Measurements from ENCODE around the gene LTC4S. TPM values are rescaled to one million over a fixed set of nuclear protein-coding genes. Genes with fewer than 3 reads are reported as not detected.

Gene LTC4S
- total RNA-seq, 1 experiment from 2014 or later = 2.6 TPM

DNA sequence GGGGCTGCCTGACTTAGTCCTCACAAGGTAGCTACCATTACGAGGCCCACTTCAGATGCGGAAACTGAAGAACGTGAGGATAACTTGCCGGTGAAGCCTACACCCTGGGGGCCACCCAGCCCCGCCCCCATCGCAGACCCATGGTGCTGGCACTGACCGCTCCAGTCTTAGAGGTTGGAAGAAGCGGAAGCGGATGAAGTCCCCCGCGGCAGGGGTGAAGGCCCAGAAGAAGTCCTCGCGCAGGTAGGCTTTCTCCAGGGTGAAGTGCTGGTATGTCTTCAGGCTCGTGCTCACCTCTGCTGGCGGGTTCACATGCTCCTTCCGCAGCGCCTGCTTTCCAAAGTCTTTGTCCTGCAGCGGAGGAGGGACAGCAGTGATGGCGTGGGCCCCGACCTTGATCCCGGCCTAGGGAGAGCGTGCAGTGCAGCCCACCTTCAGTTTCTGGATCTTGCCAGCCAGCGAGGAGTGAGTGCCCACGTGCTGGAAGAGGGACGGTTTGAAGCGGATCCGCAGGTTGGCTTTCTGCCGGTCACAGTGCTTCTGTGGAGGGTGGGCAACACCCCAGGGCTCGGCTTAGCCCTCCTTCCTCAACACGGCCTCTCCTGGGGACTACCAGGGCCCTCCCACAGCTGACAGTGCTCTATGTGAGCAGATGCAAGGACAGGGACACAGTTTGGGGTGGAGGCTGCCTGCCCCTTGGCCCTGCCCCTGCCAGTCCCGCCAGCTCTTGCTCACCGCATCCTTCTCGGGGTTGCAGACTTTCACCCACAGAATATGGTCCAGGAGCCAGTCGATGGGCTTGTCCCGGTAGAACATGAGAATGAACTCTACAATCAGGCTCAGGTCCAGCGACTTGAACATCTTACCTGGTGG lies 5.2 kb downstream of the LTC4S start:
- CTCF ChIA-PET = interaction anchor here (5.7 kb wide), 1 partner anchor 36 kb away, joined by 39 read pairs; no protein-coding TSS in a partner anchor
- Mint-ChIP-seq H3K4me1 (peaks cover 35% of the 10 kb centered on the region), H3K9me3 (no peaks in the 10 kb centered on the region), H3K27me3 (ENCODE audit: low read depth) (no peaks in the 10 kb centered on the region), H3K4me3 (no peak overlapping the region), H3K36me3 (peaks cover 18% of the 10 kb centered on the region), H3K27ac (no peak overlapping the region)
- ATAC-seq (no peak), DNase-seq (ENCODE audit: low spot score) (no peak)
- TF ChIP-seq ZNF416 (CRISPR knock-in tag; IDR thresholded peaks at IDR 0.05) (no peak), FOXJ3 (CRISPR knock-in tag; IDR thresholded peaks at IDR 0.05; ENCODE audit: borderline replicate concordance) (no peak), ELF4 (CRISPR knock-in tag; IDR thresholded peaks at IDR 0.05; ENCODE audit: low read depth) (no peak), ZNF671 (CRISPR knock-in tag; IDR thresholded peaks at IDR 0.05) (no peak), RELA (CRISPR knock-in tag; IDR thresholded peaks at IDR 0.05; ENCODE audit: borderline replicate concordance) (no peak), CREB1 (CRISPR knock-in tag; IDR thresholded peaks at IDR 0.05) (no peak), SOX15 (CRISPR knock-in tag; IDR thresholded peaks at IDR 0.05) (no peak)
- POLR2A ChIA-PET = no interaction called here

- no peaks in the 10 kb centered on the region for H3K9me3 Mint-ChIP-seq
- ATAC-seq (no peak), DNase-seq (ENCODE audit: low spot score) (no peak)
- ChIA-PET CTCF (no interaction called here), POLR2A (no interaction called here)
- peaks cover 35% of the 10 kb centered on the region for H3K4me1 Mint-ChIP-seq
- H3K27ac Mint-ChIP-seq = no peak overlapping the region
- no peak overlapping the region for H3K4me3 Mint-ChIP-seq
- TF ChIP-seq GABPB1 (CRISPR knock-in tag; IDR thresholded peaks at IDR 0.05) (no peak), SMAD4 (CRISPR knock-in tag; IDR thresholded peaks at IDR 0.05) (no peak), NFE2L1 (CRISPR knock-in tag; IDR thresholded peaks at IDR 0.05) (no peak), TCF7 (CRISPR knock-in tag; IDR thresholded peaks at IDR 0.05; ENCODE audit: low read depth) (no peak), JAZF1 (CRISPR knock-in tag; IDR thresholded peaks at IDR 0.05) (no peak), NFYB (CRISPR knock-in tag; conservative IDR thresholded peaks at IDR 0.05; ENCODE audit: low read depth) (no peak), TEAD4 (CRISPR knock-in tag; IDR thresholded peaks at IDR 0.05) (no peak), ZNF512 (CRISPR knock-in tag; IDR thresholded peaks at IDR 0.05; ENCODE audit: borderline replicate concordance) (no peak), RELA (CRISPR knock-in tag; IDR thresholded peaks at IDR 0.05; ENCODE audit: borderline replicate concordance) (no peak), OVOL2 (CRISPR knock-in tag; IDR thresholded peaks at IDR 0.05; ENCODE audit: borderline replicate concordance) (no peak), ESRRA (CRISPR knock-in tag; IDR thresholded peaks at IDR 0.05; ENCODE audit: borderline replicate concordance) (no peak)
- TF ChIP-seq, protein P1, sequence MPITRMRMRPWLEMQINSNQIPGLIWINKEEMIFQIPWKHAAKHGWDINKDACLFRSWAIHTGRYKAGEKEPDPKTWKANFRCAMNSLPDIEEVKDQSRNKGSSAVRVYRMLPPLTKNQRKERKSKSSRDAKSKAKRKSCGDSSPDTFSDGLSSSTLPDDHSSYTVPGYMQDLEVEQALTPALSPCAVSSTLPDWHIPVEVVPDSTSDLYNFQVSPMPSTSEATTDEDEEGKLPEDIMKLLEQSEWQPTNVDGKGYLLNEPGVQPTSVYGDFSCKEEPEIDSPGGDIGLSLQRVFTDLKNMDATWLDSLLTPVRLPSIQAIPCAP (CRISPR knock-in tag; IDR thresholded peaks at IDR 0.05) = no peak
- TF ChIP-seq, protein P2, sequence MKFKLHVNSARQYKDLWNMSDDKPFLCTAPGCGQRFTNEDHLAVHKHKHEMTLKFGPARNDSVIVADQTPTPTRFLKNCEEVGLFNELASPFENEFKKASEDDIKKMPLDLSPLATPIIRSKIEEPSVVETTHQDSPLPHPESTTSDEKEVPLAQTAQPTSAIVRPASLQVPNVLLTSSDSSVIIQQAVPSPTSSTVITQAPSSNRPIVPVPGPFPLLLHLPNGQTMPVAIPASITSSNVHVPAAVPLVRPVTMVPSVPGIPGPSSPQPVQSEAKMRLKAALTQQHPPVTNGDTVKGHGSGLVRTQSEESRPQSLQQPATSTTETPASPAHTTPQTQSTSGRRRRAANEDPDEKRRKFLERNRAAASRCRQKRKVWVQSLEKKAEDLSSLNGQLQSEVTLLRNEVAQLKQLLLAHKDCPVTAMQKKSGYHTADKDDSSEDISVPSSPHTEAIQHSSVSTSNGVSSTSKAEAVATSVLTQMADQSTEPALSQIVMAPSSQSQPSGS (CRISPR knock-in tag; IDR thresholded peaks at IDR 0.05; ENCODE audit: borderline replicate concordance, low read depth) = no peak
- H3K36me3 Mint-ChIP-seq = peaks cover 18% of the 10 kb centered on the region
- H3K27me3 Mint-ChIP-seq (ENCODE audit: low read depth) = peaks cover 2% of the 10 kb centered on the region; the same call in 1 of the 2 replicates
Observed at GRCh38 chr5:179799644-179799973, 5.8 kb downstream of the LTC4S start.

GRCh38 chr5:179800071-179800695 lies 6.4 kb downstream of the LTC4S start:
- no peak for ATAC-seq
- no peak for TF ChIP-seq TEAD4 (CRISPR knock-in tag; IDR thresholded peaks at IDR 0.05)
- no peak for TF ChIP-seq ETV6 (CRISPR knock-in tag; IDR thresholded peaks at IDR 0.05)
- no peak for TF ChIP-seq E2F1 (CRISPR knock-in tag; IDR thresholded peaks at IDR 0.05)
- TF ChIP-seq ZNF219 (CRISPR knock-in tag; IDR thresholded peaks at IDR 0.05; ENCODE audit: borderline replicate concordance) = no peak
- TF ChIP-seq ELF4 (CRISPR knock-in tag; IDR thresholded peaks at IDR 0.05; ENCODE audit: low read depth) = no peak
- Mint-ChIP-seq H3K36me3 (peaks cover 18% of the 10 kb centered on the region), H3K4me1 (peaks cover 35% of the 10 kb centered on the region), H3K27ac (no peak overlapping the region), H3K27me3 (ENCODE audit: low read depth) (peaks cover 6% of the 10 kb centered on the region; the same call in 1 of the 2 replicates), H3K4me3 (no peak overlapping the region), H3K9me3 (no peaks in the 10 kb centered on the region)
- ChIA-PET POLR2A (no interaction called here), CTCF (interaction anchor here (1.0 kb wide), 1 partner anchor 70 kb away, joined by 3 read pairs; no protein-coding TSS in a partner anchor)
- no peak for DNase-seq (ENCODE audit: low spot score)
